C4-2B (cell line): ENCODE data around the gene PARD6B.

Source experiments
- ZFX ChIP-seq: fragments of 450-650 bp; IDR thresholded peaks from 2 replicates; pipeline ENCODE4 v1.6.1; 2017
- TF ChIP-seq, protein P1 (sequence below): fragments of 450-650 bp; conservative IDR thresholded peaks from 2 replicates; pipeline ENCODE4 v1.5.1; 2017; ENCODE audit warnings: mild to moderate bottlenecking

DNA sequence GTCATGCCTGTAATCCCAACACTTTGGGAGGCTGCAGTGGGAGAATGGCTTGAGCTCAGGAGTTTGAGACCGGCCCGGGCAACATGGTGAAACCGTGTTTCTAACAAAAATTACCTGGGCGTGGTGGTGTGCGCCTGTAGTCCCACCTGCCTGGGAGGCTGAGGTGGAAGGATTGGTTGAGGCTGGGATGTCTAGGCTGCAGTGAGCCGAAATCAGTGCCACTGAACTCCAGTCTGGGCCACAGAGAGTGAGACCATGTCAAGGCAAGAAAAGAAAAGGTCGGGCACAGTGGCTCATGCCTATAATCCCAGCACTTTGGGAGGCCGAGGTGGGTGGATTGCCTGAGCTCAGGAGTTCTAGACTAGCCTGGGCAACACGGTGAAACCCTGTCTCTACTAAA, 55.3 kb downstream of the PARD6B start:
- TF ChIP-seq, protein P1, sequence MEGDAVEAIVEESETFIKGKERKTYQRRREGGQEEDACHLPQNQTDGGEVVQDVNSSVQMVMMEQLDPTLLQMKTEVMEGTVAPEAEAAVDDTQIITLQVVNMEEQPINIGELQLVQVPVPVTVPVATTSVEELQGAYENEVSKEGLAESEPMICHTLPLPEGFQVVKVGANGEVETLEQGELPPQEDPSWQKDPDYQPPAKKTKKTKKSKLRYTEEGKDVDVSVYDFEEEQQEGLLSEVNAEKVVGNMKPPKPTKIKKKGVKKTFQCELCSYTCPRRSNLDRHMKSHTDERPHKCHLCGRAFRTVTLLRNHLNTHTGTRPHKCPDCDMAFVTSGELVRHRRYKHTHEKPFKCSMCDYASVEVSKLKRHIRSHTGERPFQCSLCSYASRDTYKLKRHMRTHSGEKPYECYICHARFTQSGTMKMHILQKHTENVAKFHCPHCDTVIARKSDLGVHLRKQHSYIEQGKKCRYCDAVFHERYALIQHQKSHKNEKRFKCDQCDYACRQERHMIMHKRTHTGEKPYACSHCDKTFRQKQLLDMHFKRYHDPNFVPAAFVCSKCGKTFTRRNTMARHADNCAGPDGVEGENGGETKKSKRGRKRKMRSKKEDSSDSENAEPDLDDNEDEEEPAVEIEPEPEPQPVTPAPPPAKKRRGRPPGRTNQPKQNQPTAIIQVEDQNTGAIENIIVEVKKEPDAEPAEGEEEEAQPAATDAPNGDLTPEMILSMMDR: no peak
- no peak for TF ChIP-seq ZFX
